Measurements from ENCODE around the gene RPS16.

The RPS16 gene

DNA sequence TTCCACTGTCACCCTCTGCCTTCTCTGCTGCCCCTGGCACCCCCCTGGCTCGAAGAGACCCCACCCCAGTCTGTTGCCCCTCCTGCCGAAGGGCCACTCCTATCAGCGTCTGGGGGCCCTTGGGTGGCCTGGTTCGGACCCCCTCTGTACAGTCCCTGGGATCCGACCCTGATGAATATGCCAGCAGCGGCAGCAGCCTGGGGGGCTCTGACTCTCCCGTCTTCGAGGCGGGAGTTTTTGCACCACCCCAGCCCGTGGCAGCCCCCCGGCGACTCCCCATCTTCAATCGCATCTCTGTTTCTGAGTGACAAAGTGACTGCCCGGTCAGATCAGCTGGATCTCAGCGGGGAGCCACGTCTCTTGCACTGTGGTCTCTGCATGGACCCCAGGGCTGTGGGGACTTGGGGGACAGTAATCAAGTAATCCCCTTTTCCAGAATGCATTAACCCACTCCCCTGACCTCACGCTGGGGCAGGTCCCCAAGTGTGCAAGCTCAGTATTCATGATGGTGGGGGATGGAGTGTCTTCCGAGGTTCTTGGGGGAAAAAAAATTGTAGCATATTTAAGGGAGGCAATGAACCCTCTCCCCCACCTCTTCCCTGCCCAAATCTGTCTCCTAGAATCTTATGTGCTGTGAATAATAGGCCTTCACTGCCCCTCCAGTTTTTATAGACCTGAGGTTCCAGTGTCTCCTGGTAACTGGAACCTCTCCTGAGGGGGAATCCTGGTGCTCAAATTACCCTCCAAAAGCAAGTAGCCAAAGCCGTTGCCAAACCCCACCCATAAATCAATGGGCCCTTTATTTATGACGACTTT is 27.1 kb downstream of the RPS16 start:
- peak overlapping the region; percentile 91 for H3K4me3 ChIP-seq (ENCODE audit: low read depth, low read length)

DNA sequence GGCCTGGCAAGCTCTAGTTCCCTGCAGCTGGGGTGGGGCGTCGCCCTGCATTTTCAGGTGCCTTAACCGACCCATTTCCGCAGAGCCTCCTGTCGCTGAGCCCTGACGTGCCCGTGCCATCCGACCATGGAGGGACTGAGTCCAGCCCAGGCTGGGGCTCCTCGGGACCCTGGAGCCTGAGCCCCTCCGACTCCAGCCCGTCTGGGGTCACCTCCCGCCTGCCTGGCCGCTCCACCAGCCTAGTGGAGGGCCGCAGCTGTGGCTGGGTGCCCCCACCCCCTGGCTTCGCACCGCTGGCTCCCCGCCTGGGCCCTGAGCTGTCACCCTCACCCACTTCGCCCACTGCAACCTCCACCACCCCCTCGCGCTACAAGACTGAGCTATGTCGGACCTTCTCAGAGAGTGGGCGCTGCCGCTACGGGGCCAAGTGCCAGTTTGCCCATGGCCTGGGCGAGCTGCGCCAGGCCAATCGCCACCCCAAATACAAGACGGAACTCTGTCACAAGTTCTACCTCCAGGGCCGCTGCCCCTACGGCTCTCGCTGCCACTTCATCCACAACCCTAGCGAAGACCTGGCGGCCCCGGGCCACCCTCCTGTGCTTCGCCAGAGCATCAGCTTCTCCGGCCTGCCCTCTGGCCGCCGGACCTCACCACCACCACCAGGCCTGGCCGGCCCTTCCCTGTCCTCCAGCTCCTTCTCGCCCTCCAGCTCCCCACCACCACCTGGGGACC is 27.9 kb downstream of the RPS16 start:
- H3K4me3 ChIP-seq (ENCODE audit: low read depth, low read length): peak overlapping the region; percentile 91

DNA sequence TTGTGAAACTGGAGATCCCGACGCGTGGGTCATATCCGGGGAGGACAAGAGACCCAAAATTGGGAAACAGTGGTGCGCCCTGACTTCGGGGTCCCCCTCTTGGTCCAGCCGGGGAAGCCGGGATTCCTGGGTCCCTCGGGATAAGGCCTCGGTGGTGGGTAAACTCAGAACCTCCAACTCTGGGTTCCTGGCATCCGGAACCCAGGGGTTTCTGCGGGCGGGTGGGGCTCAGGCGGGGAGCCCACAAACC is 28.4 kb downstream of the RPS16 start:
- peak overlapping the region; percentile 91 for H3K4me3 ChIP-seq (ENCODE audit: low read depth, low read length)

DNA sequence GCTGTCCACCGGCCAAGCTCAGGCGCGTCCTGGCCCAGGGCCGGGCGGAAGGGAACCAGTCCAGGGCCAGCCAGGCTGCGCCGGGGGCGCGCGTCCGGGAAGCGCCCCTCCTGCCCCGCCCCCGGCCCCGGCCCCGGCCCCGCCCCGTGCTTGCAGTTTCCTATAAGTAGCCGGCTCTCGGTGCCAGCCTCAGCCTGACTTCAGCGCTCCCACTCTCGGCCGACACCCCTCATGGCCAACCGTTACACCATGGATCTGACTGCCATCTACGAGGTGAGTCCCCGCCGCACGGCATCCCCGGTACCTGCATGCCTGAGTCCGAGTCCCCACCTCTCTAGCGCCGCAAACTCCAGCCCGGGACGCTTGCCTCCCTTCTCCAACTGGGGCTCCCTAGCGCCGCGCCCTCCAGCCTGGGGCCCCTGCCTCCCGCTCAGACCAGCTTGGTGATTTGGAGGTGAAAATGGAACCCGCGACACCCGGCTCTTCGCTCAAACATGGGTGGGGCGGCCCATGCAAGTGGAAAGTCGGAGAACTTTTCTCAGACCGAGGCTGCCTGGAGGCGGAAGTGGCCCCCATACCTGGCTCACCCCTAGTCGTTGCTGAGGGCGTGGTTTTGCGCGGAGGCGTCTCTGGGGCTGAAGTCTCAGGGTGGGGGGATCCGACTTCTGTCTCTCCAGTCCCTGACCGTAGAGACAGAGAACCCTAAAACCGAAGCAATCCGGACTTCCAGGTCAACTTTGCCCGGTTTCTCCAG is 28.9 kb downstream of the RPS16 start, which contains the start of gene ZFP36:
Gene ZFP36 (plus strand): TSS at position 192 of the 754 bp plus-strand sequence. CDS start 58 bp downstream, at position 250.
- H3K4me3 ChIP-seq (ENCODE audit: low read depth, low read length): peak within 1 kb of the TSS; percentile 91

DNA sequence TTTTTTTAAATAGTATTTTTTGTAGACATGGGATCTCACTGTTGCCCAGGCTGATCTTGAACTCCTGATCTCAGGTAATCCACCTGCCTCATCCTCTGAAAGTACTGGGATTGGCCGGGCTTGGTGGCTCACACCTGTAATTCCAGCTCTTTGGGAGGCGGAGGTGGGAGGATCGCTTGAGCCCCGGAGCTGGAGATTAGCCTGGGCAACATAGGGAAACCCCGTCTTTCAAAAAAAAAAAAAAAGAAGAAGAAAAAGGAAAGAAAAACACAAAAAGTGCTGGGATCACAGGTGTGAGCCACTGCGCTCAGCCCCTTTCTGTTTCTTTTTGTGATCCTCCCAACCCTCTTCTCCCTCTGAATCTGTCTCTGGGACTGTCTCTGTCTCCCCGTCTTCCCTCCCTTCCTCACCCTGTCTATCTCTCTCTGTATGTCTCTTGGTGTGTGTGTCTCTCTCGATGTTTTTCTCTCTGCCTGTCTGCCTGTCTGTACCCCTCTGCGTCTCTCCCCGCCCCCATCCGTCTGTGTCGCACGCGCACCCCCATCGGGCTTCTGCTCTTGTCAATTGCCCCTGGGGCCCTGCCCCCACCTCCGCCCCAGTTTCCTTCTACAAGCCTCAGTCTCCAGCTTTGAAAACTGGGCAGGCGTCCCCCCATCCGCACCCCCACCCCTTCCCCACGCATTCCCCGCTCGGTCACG is 29.6 kb downstream of the RPS16 start:
- H3K4me3 ChIP-seq (ENCODE audit: low read depth, low read length): peak overlapping the region; percentile 13

DNA sequence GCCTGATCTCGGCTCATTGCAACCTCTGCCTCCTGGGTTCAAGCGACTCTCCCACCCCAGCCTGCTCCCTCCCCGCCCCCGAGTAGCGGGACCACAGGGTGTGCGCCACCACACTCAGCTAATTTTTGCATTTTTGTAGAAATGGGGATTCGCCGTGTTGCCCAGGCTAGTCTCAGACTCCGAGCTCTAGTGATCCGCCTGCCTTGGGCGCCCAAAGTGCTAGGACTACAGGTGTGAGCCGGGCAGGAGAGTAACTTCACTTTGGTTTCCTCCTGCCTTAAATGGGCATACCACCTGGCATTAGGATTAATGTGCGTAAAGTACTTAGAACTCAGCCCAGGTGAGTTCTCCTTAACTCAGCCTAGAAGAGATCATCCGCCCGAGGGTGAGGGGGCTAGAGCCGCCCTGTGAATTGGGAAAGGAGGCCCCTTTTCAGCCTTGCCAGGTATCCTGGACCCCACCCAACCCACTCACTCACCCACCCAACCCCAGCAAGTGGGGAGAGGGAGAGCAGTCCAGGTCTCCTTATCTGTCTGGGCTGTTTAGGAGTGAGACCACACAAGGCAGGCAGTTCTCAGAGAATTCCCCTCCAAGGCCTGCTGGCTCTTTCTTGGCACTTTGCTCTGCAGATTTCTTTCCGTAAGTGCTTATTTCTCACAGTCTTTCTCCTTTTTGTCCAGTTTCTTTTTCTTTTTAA is 30.3 kb downstream of the RPS16 start:
- H3K4me3 ChIP-seq (ENCODE audit: low read depth, low read length): no peak overlapping the region

DNA sequence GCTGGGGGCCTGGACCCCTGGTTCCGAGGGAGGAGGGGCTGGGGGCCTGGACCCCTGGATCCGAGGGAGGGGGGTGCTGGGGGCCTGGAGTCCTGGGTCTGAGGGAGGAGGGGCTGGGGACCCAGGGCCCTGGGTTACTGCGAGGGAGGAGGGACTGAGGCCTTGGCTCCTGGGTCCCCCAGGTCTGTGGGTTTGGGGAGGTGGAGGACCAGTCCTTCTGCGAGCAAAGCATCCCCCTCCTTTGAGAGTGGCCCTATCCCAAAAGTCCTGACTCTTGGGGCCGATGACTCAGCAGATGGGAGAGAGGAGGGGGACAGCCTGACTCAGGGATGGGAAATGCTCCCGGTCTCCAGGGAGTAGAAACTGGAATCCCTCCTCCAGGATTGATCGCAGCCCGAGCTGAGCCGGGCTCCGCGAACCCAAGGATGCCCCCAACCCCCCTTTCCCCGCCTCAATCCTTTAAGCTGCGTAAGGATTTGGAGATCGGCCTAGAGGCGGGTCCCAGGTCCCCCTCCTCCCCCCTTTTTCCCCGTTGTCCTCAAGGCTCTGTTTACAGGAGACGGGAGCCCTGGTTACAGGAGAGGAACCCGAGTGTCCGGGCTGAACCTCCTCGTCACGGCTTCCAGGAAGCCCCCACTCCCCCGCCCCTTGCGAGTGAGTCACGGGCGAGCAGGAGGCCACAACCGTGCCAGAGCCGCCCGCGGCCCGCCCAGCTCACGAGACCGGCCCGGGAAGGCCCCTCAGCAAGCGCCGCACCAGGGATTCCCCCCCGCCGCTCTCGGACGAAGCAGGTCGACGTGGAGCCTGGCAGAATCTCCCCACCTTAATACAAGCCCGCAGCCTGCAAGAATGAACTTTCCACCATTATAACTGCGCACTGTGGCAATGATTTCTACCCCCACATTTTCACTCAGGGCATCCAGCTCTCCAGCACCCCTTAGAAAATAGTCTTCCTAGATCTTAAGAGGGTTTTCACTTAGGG is 32.1 kb downstream of the RPS16 start:
- H3K4me3 ChIP-seq (ENCODE audit: low read depth, low read length): peak overlapping the region; percentile 39

DNA sequence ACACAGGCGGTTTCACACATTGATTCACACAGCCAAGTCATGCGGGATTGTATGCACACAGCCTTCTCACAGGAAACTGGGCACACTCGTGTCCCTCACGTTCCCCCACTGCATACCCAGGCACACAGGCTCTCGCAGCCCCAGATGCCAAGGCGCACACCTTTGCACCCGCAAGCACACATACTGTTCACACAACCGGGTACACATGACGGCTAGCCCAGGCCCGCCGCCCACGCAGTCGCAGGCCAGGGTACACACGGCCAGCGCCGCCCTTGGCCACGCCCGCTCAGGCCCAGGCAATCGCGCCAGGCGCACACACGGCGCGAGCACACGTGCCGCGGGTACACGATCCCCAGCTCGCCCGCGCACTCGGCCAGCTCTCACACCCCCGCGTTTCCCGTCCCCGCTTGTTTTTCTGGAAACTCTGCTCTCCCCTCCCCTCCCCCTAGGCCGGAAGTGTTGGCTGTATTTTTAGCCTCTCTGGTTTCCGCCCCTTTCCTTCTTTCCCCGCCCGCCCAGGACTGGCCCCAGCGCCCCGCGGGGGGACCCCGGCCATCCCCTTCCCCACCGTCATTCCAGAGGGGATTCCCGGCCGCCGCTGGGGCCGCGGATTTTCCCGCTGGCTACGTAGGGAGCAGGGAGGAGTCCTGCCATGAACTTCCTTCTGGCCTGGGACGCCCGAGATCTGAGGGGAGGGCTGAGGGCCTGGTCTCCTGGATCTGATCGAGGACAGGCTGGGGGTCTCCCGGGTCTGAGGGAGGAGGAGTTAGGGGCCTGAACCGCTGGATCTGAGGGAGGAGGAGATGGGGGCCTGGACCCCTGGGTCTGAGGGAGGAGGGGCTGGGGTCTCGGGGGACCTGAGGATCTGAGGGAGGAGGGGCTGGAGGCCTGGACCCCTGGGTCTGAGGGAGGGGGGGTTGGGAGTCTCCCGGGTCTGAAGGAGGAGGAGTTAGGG is 33.1 kb downstream of the RPS16 start:
- peak overlapping the region; percentile 39 for H3K4me3 ChIP-seq (ENCODE audit: low read depth, low read length)

DNA sequence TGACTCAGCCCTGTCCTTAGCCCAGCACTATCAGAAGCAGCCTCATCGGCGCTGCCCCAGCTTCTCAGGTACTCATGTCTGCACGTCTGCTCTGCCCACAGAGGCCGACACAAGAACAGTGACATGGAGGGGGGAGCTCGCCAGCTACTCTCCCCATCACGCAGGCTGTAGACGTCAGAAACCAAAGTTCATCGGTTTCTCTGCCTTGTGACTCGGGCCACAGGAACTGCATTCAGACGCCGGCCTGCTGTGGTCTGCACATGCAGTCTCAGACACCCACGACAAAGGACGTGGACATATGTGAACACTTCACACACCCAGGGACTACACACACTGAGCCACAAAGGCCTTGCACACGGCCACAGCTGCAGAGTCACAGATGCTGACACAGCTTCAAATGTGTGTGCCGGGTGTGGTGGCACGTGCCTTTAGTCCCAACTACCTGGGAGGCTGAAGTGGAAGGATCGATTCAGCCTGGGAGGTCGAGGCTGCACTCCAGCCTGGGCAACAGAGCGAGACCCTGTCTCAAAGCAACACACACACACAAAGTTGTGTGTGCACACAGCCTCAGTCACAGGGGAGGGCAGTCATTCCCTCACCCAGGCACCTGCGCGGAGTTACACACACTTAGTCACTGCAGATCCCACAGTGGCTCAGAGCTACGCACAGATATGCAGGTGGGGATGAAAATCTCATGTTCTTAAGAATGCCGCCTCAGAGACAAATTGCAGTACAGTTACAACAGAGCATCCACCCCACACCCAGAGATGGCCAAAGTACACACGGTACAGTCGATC is 34.0 kb downstream of the RPS16 start:
- H3K4me3 ChIP-seq (ENCODE audit: low read depth, low read length): peak overlapping the region; percentile 21

DNA sequence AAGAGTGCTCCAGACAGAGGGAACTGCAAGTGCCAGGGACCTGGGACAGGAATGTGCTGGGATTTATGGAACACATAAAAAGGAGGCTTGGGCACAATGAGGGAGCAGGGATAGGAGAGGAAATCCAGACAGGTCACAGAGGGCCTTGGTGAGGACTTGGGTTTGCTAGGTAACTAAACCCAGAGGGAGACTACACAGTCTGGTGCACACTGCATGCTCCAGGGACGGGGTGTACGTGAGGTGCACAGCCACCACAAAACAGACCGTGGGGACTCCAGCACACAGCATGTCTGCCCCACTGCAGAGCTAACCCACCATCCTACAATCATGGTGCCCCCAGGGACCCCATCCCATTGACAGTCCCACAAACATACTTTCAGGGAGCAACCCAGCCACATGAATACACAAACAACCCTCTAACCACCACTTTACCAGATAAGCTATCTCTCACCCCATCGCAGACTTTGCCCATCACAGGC is 34.6 kb downstream of the RPS16 start:
- no peak overlapping the region for H3K4me3 ChIP-seq (ENCODE audit: low read depth, low read length)

DNA sequence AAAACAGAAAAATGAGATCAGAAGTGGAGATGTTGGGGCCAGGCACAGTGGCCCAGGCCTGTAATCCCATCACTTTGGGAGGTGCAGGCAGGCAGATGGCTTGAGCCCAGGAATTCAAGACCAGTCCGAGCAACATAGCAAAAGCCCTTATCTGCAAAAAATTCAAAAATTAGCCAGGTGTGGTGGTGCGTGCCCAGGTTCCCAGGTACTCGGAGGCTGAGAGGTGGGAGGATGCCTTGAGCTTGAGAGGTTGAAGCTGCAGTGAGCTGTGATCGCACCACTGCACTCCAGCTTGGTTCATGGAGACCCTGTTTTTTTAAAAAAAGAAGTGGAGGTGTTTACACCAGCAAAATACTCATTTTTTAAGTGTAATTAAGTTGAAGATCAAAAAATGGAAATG is 35.7 kb downstream of the RPS16 start:
- H3K4me3 ChIP-seq (ENCODE audit: low read depth, low read length): no peak overlapping the region

DNA sequence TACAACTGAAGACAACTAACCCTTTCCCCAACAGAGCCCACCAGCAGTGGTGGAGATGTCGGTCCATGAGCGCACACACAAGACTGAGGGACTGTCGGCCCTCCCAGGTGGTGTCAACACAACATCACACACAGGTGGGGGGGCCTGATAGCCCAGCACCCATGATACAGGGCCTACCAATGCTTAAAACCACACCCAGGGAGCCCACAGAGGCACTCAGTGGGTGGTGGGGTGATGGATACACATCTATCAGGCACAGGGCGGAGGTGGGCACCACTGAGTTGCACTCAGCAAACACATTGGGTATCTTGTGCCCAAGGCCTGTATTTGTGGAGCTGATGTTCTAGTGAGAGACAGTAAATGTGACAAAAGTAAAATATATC is 36.1 kb downstream of the RPS16 start:
- no peak overlapping the region for H3K4me3 ChIP-seq (ENCODE audit: low read depth, low read length)

DNA sequence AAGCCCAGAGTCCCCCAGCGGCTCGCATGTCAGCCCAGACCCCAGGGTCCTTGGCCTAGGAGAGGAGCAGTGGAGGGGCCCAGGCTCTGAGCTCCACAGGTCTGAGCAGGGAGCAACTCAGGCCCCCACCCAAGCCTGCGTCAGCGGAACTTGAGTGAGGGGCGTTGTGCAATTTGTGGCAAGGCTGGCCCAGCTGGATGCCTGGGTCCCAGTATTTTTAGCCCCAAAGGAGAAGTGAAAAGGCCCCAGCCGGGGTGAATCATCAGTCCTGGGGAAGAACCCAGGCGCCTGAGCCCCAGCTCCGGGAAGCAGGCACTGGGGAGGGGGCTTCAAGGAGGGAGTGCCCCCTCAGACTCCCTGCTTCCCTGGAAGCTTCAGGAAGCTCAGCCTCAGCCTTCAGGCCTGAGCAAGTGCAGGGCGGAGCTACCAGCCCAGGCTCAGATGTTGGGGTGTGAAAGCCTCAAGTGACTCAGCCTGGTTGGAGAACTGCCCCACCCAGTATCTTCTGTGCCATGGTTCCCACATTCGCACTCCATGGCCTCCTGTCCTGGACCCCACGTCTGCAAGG is 37.4 kb downstream of the RPS16 start:
- no peak overlapping the region for H3K4me3 ChIP-seq (ENCODE audit: low read depth, low read length)

DNA sequence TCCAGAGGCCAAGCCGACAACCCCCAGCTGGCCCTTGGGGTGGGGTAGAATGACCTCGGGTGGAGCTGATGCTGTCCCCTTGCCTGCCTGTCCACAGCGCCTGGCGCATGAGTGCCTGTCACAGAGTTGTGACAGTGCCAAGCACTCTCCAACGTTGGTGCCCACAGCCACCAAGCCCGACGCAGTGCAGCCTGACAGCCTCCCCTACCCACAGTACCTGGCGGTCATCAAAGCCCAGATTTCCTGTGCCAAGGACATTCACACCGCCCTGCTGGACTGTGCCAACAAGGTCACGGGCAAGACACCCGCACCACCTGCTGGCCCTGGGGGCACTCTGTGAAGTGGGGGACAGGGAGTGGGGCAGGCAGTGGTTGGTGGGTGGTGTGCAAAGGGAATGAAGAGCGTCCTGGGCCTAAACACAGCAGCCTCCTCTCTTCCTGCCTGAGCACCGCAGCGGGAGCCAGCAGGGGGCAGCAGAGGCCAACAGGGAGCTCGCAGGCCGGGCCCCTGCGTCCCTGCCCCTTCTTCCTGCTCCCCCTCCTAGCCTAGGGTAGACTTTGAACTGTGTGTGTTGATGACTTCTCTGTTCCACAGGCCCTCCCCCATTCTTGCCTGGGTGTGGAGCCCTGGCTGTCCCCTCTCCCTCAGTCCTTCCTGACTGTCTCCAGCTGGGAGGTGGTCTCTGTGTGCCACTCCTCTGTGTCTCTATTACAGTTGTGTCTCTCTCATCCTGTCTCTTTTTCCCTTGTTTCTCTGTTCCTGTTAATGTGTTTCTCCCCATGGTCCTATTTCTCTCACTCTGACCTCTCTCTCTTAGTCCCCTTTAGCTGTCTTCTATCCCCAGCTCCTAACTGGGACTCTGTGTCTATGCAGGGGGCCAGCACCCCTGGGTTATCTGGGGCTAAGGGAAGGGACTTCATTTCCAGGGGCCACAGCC is 38.1 kb downstream of the RPS16 start:
- no peak overlapping the region for H3K4me3 ChIP-seq (ENCODE audit: low read depth, low read length)

DNA sequence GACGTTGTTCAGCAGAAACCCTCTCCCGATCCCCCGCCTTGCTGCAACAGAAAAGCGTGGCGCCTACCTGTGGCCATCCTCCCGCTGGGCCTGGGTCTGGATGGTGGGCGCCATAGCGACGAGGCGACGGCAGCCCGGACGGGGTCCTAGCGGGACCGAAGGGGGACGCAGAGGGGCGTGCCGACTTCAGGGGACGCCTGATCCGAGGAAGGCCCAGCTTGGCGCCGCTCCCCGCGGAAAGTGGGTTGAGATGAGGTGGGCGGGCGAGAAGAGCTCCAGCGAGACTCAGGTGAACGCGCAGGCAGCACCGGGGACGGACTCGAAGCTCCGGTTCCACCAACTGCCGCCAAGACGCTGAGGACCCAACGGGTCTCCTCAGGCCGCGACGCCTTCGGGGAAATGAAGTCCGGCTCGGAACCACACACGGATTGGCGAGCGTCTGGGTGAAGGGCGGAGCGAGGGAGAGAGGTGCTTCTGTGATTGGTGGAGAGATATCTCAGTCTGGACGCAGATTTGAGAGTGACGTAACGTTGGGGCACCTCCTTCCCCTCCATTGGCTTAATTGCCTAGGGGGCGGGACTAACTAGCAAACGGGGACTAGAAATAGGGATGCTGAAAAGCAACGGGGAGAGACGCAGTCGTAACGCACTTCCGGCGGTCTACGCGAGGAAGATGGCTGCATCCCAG is 44.9 kb downstream of the RPS16 start, which contains the start of the genes MED29 and PAF1:
Gene MED29 (plus strand): TSS at position 628 of the 687 bp plus-strand sequence. CDS start 45 bp downstream, at position 673.
Gene PAF1 (minus strand): TSS at position 356 of the 687 bp plus-strand sequence. CDS start 242 bp downstream, at position 114.
- H3K4me3 ChIP-seq (ENCODE audit: low read depth, low read length): peak within 1 kb of the TSS; percentile 91
